ENCODE measurements around the gene METTL9.

GRCh38 chr16:21619765-21620425, 20.5 kb downstream of the METTL9 start:
- no peak for TF ChIP-seq POLR2AphosphoS5 (IDR thresholded peaks at IDR 0.05; ENCODE audit: borderline replicate concordance, low read depth, low read length)
- TF ChIP-seq EZH2 (IDR thresholded peaks at IDR 0.05): no peak
